Measurements from ENCODE around the gene ADGRG6. TPM values are rescaled to one million over a fixed set of nuclear protein-coding genes. Genes with fewer than 3 reads are reported as not detected.

The ADGRG6 gene
- total RNA-seq, 1 experiment from 2014 or later, result 2.5 TPM

- no CpG with 5 or more reads among the region's 4 CpGs for WGBS (ENCODE audit: extremely low coverage, insufficient read length, low lambda C conversion rate)
Measured at GRCh38 chr6:142398353-142398752, 96.5 kb downstream of the ADGRG6 start.

More at GRCh38 chr6:142398353-142398752, 96.5 kb downstream of the ADGRG6 start:
- no peak overlapping the region for H2BK20ac ChIP-seq (ENCODE audit: low read depth, low read length, poor library complexity, severe bottlenecking)
- no peak overlapping the region for H3K9ac ChIP-seq (ENCODE audit: extremely low read depth, insufficient read length, low read length)
- no peaks in the 10 kb centered on the region for H3K79me2 ChIP-seq (ENCODE audit: insufficient read depth, low read length)
- peaks cover 8% of the 10 kb centered on the region; the same call in 1 of the 2 replicates for H3K4me1 ChIP-seq (ENCODE audit: insufficient read depth, low read length)
- Mint-ChIP-seq H3K4me1 (peaks cover 8 to 12% of the 10 kb centered on the region in 2 experiments), H3K4me3 (no peak overlapping the region), H3K9me3 (no peaks in the 10 kb centered on the region), H3K36me3 (ENCODE audit: insufficient read depth in 1 of 3, low read depth in 3 of 3) (no peaks in the 10 kb centered on the region), H3K27ac (no peak overlapping the region), H3K27me3 (ENCODE audit: low read depth) (no peaks in the 10 kb centered on the region)
- no peak overlapping the region for H3K23ac ChIP-seq (ENCODE audit: insufficient read length, low read depth, low read length)
- H3K56ac ChIP-seq (ENCODE audit: insufficient read length, low read depth, low read length), result no peak overlapping the region
- no peak overlapping the region for H4K8ac ChIP-seq (replicated peaks; ENCODE audit: insufficient read length, low read depth, low read length)
- H3K14ac ChIP-seq (ENCODE audit: insufficient read depth, low read length), result no peak overlapping the region
- H4K91ac ChIP-seq (ENCODE audit: insufficient read length, low read depth, low read length), result no peak overlapping the region
- no peak overlapping the region for H3K18ac ChIP-seq (ENCODE audit: insufficient read length, low read depth, low read length)
- no peak overlapping the region for H2AFZ ChIP-seq (ENCODE audit: low read length)
- no peak for DNase-seq
- H3T11ph ChIP-seq (ENCODE audit: low read length), result no peak overlapping the region
- TF ChIP-seq CTCF (conservative IDR thresholded peaks at IDR 0.05), result no peak
- H2AK5ac ChIP-seq (ENCODE audit: insufficient read length, low read length), result no peak overlapping the region
- no peaks in the 10 kb centered on the region for H3K9me3 ChIP-seq (ENCODE audit: control insufficient read depth, low read depth, low read length)
- no peak overlapping the region for H4K5ac ChIP-seq (ENCODE audit: insufficient read length, low read depth, low read length)
- H3K4me2 ChIP-seq (ENCODE audit: insufficient read depth, insufficient read length, low read length), result no peak overlapping the region
- no peaks in the 10 kb centered on the region for H4K20me1 ChIP-seq (ENCODE audit: control insufficient read depth, insufficient read depth, insufficient read length)
- H2BK120ac ChIP-seq (ENCODE audit: low read depth, low read length, poor library complexity, severe bottlenecking), result no peak overlapping the region
- no peak overlapping the region for H3K4ac ChIP-seq (ENCODE audit: low read depth, low read length)
- no peak overlapping the region for H3K27ac ChIP-seq (ENCODE audit: insufficient read length, low read depth, low read length)
- H2BK12ac ChIP-seq (ENCODE audit: insufficient read length, low read depth, low read length), result no peak overlapping the region
- no peak overlapping the region for H2BK15ac ChIP-seq (ENCODE audit: low read depth, low read length)
- H3K27me3 ChIP-seq (ENCODE audit: insufficient read depth, low read length), result no peaks in the 10 kb centered on the region
- H3K79me1 ChIP-seq (ENCODE audit: insufficient read depth, low read depth, low read length, poor library complexity, severe bottlenecking), result no peaks in the 10 kb centered on the region
- H3K23me2 ChIP-seq (ENCODE audit: insufficient read length, low read depth, low read length, poor library complexity, severe bottlenecking), result no peaks in the 10 kb centered on the region
- no peak overlapping the region for H2BK5ac ChIP-seq (ENCODE audit: insufficient read length, low read length)
